Lower lobe of right lung (tissue), 2 donors: ENCODE results near the gene VSTM2B. TPM values are rescaled to one million over a fixed set of nuclear protein-coding genes. Genes with fewer than 3 reads are reported as not detected.

Experiments
- ATAC-seq, 2 donors: fragments of 200-7000 bp; cut with Tn5 transposase; one replicate each; pipeline ENCODE4 v1.9.1; 2020 to 2022; ENCODE audit warnings: mild to moderate bottlenecking in 2 of 2, moderate library complexity in 2 of 2
- DNase-seq: peaks from one replicate; pipeline ENCODE4 v3.0.0-alpha.2; 2020
- H3K27ac ChIP-seq: fragments of 200-600 bp; one replicate; pipeline ENCODE4 v1.8.0; 2022
- H3K27me3 ChIP-seq: fragments of 200-600 bp; one replicate; pipeline ENCODE4 v1.8.0; 2022; ENCODE audit warnings: low read depth
- H3K36me3 ChIP-seq: fragments of 200-600 bp; one replicate; pipeline ENCODE4 v1.8.0; 2022; ENCODE audit warnings: mild to moderate bottlenecking
- H3K4me1 ChIP-seq: fragments of 200-600 bp; one replicate; pipeline ENCODE4 v1.8.0; 2022
- H3K4me3 ChIP-seq: fragments of 200-600 bp; one replicate; pipeline ENCODE4 v1.8.0; 2022; ENCODE audit warnings: mild to moderate bottlenecking
- H3K9me3 ChIP-seq: fragments of 200-600 bp; one replicate; pipeline ENCODE4 v1.8.0; 2022
- intact Hi-C: fragments of 100-400 bp; cut with DNase I; formaldehyde crosslinking; loops from one replicate; pipeline ENCODE4 v1.11.0; 2022
- total RNA-seq: library from RNA; stranded (reverse); fragmentation: NEBNext Ultra II Directional; extraction: Animal tissue kit (Norgen Biotek cat#: 25700); gene quantifications from one replicate; pipeline ENCODE4 v1.2.1, GENCODE V29; 2021
- TF ChIP-seq, protein P1 (sequence below): fragments of 200-600 bp; IDR thresholded peaks from one replicate; pipeline ENCODE4 v1.8.0; 2022; ENCODE audit warnings: antibody characterized with exemption, mild to moderate bottlenecking
- donor health status: DM: no; HTN: yes; CAD: no; lungs with severe emphysema.

Gene VSTM2B
- total RNA-seq, 1 donor from 2014 or later, result not detected

DNA sequence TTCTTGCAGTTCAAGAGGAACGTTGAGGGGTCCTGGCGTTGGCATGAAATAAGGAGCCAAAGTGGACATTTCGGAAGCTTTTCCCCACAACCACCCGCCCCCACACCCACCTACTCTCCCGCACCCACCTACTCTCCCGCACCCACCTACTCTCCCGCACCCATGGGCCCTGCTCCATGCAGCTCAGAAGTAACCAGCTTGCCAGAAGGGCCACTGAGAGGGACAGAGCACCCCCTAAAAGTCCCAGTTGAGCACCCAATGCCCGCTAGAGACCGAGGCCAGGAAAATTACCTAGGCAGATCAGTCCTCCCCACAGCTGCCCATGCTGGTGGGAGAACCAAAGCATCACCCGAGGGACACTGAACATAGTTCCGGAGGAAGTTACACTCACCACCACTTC is 11.8 kb downstream of the VSTM2B start:
- Histone ChIP-seq H3K4me3 (no peak overlapping the region), H3K27me3 (peaks cover 20% of the 10 kb centered on the region), H3K4me1 (no peaks in the 10 kb centered on the region), H3K27ac (no peak overlapping the region), H3K36me3 (no peaks in the 10 kb centered on the region), H3K9me3 (no peaks in the 10 kb centered on the region)
- ATAC-seq, result no peak
- no peak for DNase-seq
- intact Hi-C loops, result no loop called here
- TF ChIP-seq, protein P1, sequence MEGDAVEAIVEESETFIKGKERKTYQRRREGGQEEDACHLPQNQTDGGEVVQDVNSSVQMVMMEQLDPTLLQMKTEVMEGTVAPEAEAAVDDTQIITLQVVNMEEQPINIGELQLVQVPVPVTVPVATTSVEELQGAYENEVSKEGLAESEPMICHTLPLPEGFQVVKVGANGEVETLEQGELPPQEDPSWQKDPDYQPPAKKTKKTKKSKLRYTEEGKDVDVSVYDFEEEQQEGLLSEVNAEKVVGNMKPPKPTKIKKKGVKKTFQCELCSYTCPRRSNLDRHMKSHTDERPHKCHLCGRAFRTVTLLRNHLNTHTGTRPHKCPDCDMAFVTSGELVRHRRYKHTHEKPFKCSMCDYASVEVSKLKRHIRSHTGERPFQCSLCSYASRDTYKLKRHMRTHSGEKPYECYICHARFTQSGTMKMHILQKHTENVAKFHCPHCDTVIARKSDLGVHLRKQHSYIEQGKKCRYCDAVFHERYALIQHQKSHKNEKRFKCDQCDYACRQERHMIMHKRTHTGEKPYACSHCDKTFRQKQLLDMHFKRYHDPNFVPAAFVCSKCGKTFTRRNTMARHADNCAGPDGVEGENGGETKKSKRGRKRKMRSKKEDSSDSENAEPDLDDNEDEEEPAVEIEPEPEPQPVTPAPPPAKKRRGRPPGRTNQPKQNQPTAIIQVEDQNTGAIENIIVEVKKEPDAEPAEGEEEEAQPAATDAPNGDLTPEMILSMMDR, result no peak

DNA sequence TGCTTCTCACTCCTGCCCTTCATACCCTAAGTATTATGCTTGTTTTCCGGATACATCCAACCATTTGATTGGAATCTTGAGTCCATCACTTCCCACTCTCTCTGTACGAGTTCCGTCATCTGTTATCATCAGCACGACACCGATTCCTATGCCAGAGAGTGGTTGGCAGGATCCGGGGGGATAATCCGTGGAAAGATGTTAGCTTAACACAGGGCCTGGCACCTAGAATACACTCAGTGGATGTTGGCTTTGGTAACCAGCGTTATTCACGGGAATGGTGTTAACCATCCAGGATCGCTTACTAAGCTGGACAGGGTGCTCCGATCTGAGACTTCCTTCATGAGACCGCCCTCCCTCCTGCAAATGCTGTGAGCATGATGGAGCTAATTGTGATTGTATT is 12.4 kb downstream of the VSTM2B start:
- Histone ChIP-seq H3K4me1 (no peaks in the 10 kb centered on the region), H3K27ac (no peak overlapping the region), H3K9me3 (no peaks in the 10 kb centered on the region), H3K4me3 (no peak overlapping the region), H3K36me3 (no peaks in the 10 kb centered on the region), H3K27me3 (peaks cover 15% of the 10 kb centered on the region)
- TF ChIP-seq, protein P1, result no peak
- intact Hi-C loops, result no loop called here
- ATAC-seq (no peak), DNase-seq (no peak)

DNA sequence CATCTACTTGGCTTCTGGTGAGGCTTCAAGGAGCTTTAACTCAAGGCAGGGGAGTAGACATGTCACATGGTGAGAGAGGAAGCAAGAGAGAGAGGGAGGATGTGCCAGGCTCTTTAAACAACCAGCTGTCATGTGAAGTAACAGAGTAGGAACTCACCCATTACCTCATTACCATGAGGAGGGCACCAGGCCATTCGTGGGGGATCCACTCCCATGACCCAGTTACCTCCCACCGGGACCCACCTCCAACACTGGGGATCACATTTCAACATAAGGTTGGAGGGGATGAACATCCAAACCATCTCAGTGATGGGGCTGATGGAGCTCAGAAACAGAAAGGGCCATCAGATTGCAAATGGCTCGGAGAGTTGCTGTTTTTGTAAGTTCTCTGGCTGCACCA is 12.9 kb downstream of the VSTM2B start:
- Histone ChIP-seq H3K4me1 (no peaks in the 10 kb centered on the region), H3K27me3 (peaks cover 10% of the 10 kb centered on the region), H3K36me3 (no peaks in the 10 kb centered on the region), H3K27ac (no peak overlapping the region), H3K4me3 (no peak overlapping the region), H3K9me3 (no peaks in the 10 kb centered on the region)
- TF ChIP-seq, protein P1, result no peak
- no peak for ATAC-seq
- DNase-seq, result no peak
- intact Hi-C loops, result no loop called here

DNA sequence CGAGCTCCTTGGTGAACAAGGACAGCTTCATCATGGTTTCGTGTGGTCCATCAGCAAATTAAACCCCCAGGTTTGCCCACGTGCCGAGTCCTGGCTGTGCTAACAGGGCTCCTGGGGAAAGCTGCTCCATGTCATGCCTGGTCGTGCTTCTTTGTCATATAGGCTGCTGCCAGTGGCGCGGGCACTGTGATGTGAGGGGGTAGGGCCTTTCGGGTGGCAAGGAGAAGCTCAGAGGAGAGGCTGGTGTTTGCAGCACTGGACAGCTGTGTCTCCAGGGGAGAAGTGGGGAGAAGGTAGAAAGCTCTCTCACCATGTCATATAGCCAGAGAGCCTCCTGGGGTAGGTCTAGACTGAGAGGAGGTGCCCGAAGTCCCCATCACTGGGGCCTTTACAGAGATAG is 13.3 kb downstream of the VSTM2B start:
- H3K27me3 ChIP-seq, result peaks cover 5% of the 10 kb centered on the region
- no peak overlapping the region for H3K27ac ChIP-seq
- ATAC-seq (no peak), DNase-seq (no peak)
- TF ChIP-seq, protein P1, result no peak
- no peaks in the 10 kb centered on the region for H3K4me1 ChIP-seq
- no peak overlapping the region for H3K4me3 ChIP-seq
- no peaks in the 10 kb centered on the region for H3K9me3 ChIP-seq
- no peaks in the 10 kb centered on the region for H3K36me3 ChIP-seq
- intact Hi-C loops, result no loop called here

DNA sequence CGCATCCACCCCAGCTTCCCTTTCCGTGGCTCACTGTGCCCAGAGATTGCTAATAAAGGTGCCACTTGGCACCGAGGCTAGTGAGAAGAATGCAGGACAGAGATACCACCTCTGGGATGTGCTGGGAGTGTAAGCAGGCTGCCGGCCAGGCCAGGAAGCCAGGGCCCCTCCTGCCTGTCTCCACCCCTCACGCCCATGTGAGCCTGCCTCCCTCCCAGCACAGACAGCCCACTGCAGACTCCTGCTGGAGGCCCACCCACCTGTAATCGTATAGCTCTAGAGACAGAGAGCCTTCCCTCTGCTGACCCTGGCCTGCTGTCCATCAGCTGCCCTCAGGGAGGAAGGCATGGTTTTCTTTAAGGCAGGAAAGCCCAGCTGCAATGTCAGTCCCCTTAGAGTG is 13.9 kb downstream of the VSTM2B start:
- no peak for ATAC-seq
- Histone ChIP-seq H3K36me3 (no peaks in the 10 kb centered on the region), H3K27ac (no peak overlapping the region), H3K9me3 (no peaks in the 10 kb centered on the region), H3K4me1 (no peaks in the 10 kb centered on the region), H3K4me3 (no peak overlapping the region), H3K27me3 (peaks cover 5% of the 10 kb centered on the region)
- TF ChIP-seq, protein P1, result no peak
- DNase-seq, result no peak
- intact Hi-C loops, result no loop called here

DNA sequence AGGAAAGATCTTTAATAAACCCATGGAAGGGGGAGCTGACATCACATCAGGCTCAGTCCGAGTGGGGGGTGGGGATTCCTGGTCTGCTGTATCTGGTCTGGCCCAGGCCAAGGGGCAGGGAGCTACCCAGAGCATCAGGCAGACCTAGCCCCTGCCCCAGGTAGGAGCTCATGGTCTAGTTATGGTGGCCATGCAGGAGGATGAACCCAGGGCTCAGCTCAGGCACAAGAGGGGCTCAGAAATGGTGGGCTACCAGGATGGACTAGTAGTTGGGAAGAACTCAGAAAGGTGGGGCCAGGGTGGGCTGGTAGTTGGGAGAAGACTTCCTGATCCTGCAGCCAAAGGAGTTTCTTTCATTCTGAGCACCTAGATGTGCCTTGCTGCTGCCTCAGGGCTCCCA is 14.3 kb downstream of the VSTM2B start:
- Histone ChIP-seq H3K27ac (no peak overlapping the region), H3K4me1 (no peaks in the 10 kb centered on the region), H3K4me3 (no peak overlapping the region), H3K36me3 (no peaks in the 10 kb centered on the region), H3K27me3 (peaks cover 5% of the 10 kb centered on the region), H3K9me3 (no peaks in the 10 kb centered on the region)
- DNase-seq, result no peak
- TF ChIP-seq, protein P1, result no peak
- ATAC-seq, result no peak
- intact Hi-C loops, result no loop called here
